ENCODE data around the gene GSE1. TPM values are rescaled to one million over a fixed set of nuclear protein-coding genes. Genes with fewer than 3 reads are reported as not detected.
A peak's percentile ranks its signal among the peaks of the same experiment; 100 is the strongest.

The GSE1 gene
- total and polyA plus RNA-seq, 2 experiments from 2014 or later: 32.4 to 135 TPM

DNA sequence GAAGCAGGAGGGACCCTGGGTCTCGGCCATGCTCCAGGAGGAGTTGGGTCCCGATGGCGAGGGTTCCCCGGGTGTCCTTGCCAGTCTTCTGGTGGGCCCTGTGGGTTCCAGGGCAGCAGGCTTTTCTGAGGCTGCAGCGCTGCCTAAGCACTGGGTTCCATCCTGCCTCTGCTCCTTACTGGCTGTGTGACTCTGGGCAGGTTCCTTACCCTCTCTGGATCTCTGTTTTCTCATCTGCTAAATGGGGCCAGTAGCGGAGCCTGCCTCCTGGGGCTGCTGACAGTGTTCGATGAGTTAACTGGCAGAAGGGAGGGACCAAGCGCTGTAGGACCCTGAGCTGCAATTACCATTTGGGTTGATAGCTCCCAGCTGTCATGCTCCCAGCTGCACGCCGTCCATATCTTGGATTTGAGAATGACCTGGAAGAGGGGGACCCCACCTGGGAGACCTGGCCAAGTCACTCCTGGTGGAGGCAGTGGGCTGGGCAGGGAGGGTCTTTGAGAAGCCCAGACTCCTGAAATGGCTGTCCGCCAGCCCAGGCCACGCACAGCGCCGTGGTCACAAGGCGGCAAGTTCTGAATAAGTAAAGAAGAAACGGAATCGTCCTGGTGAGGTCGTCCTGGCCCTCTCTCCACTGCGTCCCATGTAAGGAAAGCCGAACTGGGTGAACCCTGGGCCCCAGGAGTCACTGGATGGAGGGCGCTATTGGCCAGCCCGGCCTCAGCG is 47.2 kb upstream of the GSE1 start:
- Histone ChIP-seq H4K20me1 (replicated peaks; ENCODE audit: insufficient read depth) (no peaks in the 10 kb centered on the region), H3F3A (replicated peaks; ENCODE audit: low read depth) (peaks cover 24% of the 10 kb centered on the region), H3K9me2 (ENCODE audit: insufficient read depth) (no peaks in the 10 kb centered on the region), H3K79me2 (replicated peaks; ENCODE audit: insufficient read depth) (peaks cover 82% of the 10 kb centered on the region), H3K4me3 (no peak overlapping the region), H3K4me2 (0 out of 2 replicates have a peak overlapping the region, but pooled peaks have one; percentile 34), H3K36me3 (ENCODE audit: insufficient read depth) (no peaks in the 10 kb centered on the region), H2AFZ (no peak overlapping the region), H3K27me3 (ENCODE audit: insufficient read depth) (no peaks in the 10 kb centered on the region), H3K4me1 (ENCODE audit: insufficient read depth) (peaks cover 61% of the 10 kb centered on the region), H3K27ac (ENCODE audit: low read depth) (0 out of 2 replicates have a peak overlapping the region, but pooled peaks have one; percentile 19)
- Mint-ChIP-seq H3K36me3 (ENCODE audit: low read depth) (peaks cover 14% of the 10 kb centered on the region), H3K9me3 (peaks cover 6% of the 10 kb centered on the region), H3K4me3 (no peak overlapping the region), H3K4me1 (peaks cover 75% of the 10 kb centered on the region), H3K27me3 (ENCODE audit: insufficient read depth, low read depth, poor library complexity) (peaks cover 18% of the 10 kb centered on the region), H3K27ac (no peak overlapping the region)
- peak; percentile 20 for DNase-seq (ENCODE audit: low spot score)
- peak; percentile 3 for ATAC-seq
- TF ChIP-seq EZH2 (IDR thresholded peaks at IDR 0.05; ENCODE audit: low read depth, unreplicated experiment): no peak
- TF ChIP-seq, protein P1, sequence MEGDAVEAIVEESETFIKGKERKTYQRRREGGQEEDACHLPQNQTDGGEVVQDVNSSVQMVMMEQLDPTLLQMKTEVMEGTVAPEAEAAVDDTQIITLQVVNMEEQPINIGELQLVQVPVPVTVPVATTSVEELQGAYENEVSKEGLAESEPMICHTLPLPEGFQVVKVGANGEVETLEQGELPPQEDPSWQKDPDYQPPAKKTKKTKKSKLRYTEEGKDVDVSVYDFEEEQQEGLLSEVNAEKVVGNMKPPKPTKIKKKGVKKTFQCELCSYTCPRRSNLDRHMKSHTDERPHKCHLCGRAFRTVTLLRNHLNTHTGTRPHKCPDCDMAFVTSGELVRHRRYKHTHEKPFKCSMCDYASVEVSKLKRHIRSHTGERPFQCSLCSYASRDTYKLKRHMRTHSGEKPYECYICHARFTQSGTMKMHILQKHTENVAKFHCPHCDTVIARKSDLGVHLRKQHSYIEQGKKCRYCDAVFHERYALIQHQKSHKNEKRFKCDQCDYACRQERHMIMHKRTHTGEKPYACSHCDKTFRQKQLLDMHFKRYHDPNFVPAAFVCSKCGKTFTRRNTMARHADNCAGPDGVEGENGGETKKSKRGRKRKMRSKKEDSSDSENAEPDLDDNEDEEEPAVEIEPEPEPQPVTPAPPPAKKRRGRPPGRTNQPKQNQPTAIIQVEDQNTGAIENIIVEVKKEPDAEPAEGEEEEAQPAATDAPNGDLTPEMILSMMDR (conservative IDR thresholded peaks at IDR 0.05; ENCODE audit: low read depth in 2 of 2): 0 out of 4 replicates have a peak, but pooled peaks of 1 of the 2 experiments have one; percentile 9
- TF ChIP-seq ETS1 (IDR thresholded peaks at IDR 0.05): no peak
- no peak for TF ChIP-seq JUNB (IDR thresholded peaks at IDR 0.05; ENCODE audit: unreplicated experiment)

DNA sequence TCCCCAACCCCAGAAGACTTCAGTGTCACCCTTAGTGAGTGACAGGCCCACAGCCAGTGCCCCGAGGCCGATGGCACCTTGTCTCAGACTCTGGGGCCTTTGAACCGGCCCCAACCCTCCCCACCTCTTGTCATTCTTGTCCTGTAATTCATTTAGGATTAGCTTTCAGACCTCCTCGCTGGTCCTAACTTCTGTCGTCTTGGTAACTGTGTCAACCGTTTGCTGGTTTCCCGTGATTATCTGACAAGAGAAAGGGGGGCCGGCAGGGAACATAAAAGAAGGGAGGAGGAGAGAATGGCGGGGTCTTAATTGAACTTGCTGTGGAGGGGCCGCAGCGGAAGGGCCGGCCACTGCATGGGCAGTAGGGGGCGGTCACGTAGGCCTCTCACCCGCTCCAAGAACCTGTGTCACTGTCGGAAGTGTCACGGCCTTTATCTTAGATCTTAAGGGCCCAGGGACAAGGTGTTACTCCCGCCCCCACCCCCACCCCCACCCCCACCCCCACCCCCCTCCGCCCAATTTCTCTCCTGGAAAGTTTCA is 46.5 kb upstream of the GSE1 start:
- no peak overlapping the region for H3K4me3 ChIP-seq
- H3K9me2 ChIP-seq (ENCODE audit: insufficient read depth): no peaks in the 10 kb centered on the region
- peaks cover 82% of the 10 kb centered on the region for H3K79me2 ChIP-seq (replicated peaks; ENCODE audit: insufficient read depth)
- H2AFZ ChIP-seq: no peak overlapping the region
- H3K27me3 Mint-ChIP-seq (ENCODE audit: insufficient read depth, low read depth, poor library complexity): peaks cover 18% of the 10 kb centered on the region
- H3K4me2 ChIP-seq: 0 out of 2 replicates have a peak overlapping the region, but pooled peaks have one; percentile 34
- H3K36me3 Mint-ChIP-seq (ENCODE audit: low read depth): peaks cover 14% of the 10 kb centered on the region
- H3K9me3 Mint-ChIP-seq: peaks cover 6% of the 10 kb centered on the region
- 0 out of 2 replicates have a peak overlapping the region, but pooled peaks have one; percentile 19 for H3K27ac ChIP-seq (ENCODE audit: low read depth)
- peaks cover 81% of the 10 kb centered on the region for H3K4me1 Mint-ChIP-seq
- no peaks in the 10 kb centered on the region for H4K20me1 ChIP-seq (replicated peaks; ENCODE audit: insufficient read depth)
- DNase-seq (ENCODE audit: low spot score): peak; percentile 71
- ATAC-seq: peak; percentile 36
- no peak overlapping the region; the same call in 2 of the 3 replicates for H3K4me3 Mint-ChIP-seq
- H3K27ac Mint-ChIP-seq: no peak overlapping the region
- peaks cover 24% of the 10 kb centered on the region for H3F3A ChIP-seq (replicated peaks; ENCODE audit: low read depth)
- no peaks in the 10 kb centered on the region for H3K36me3 ChIP-seq (ENCODE audit: insufficient read depth)
- H3K4me1 ChIP-seq (ENCODE audit: insufficient read depth): peaks cover 60% of the 10 kb centered on the region
- no peak for TF ChIP-seq STAT1 (IDR thresholded peaks at IDR 0.05; ENCODE audit: unreplicated experiment)
- TF ChIP-seq, protein P1 (conservative IDR thresholded peaks at IDR 0.05; ENCODE audit: low read depth in 2 of 2): peak; percentile 49 to 59
- H3K27me3 ChIP-seq (ENCODE audit: insufficient read depth): no peaks in the 10 kb centered on the region
